Progenitor cell of endocrine pancreas (in vitro differentiated cells): ENCODE measurements around the gene SCN9A. TPM values are rescaled to one million over a fixed set of nuclear protein-coding genes. Genes with fewer than 3 reads are reported as not detected.
"Not testable (repeated sequence)": the region's sequence is repeated elsewhere in the genome, so short reads cannot be mapped to it uniquely, and the experiment has no call there.

Source experiments
- DNase-seq: peaks from one replicate; pipeline ENCODE4 v3.0.0; 2021; ENCODE audit warnings: low spot score; ENCODE audit not compliant: unreplicated experiment
- H3K27ac Mint-ChIP-seq: 2 replicates; pipeline ENCODE4 v1.8.0; 2021; ENCODE audit warnings: mild to moderate bottlenecking, moderate library complexity, mixed read lengths
- H3K27me3 Mint-ChIP-seq: 2 replicates; pipeline ENCODE4 v1.8.0; 2021; ENCODE audit warnings: mixed read lengths
- H3K36me3 Mint-ChIP-seq: 2 replicates; pipeline ENCODE4 v1.8.0; 2022; ENCODE audit warnings: mixed read lengths; ENCODE audit not compliant: insufficient read depth
- H3K4me1 Mint-ChIP-seq: 2 replicates; pipeline ENCODE4 v1.8.0; 2021; ENCODE audit warnings: low read depth, mixed read lengths
- H3K4me3 Mint-ChIP-seq: 2 replicates; pipeline ENCODE4 v1.8.0; 2021; ENCODE audit warnings: low read depth, mild to moderate bottlenecking, moderate library complexity, mixed read lengths
- H3K9me3 Mint-ChIP-seq: 2 replicates; pipeline ENCODE4 v1.8.0; 2021; ENCODE audit warnings: low read depth, mixed read lengths
- total RNA-seq: library from RNA; stranded (reverse); gene quantifications from 2 replicates; pipeline ENCODE4 v1.2.1, GENCODE V29; 2021
- TF ChIP-seq, protein P1 (sequence below): fragments of 200-600 bp; sonication (generic); IDR thresholded peaks from one replicate; pipeline ENCODE4 v1.5.0; 2021; ENCODE audit warnings: antibody characterized with exemption, mild to moderate bottlenecking; ENCODE audit not compliant: unreplicated experiment

SCN9A gene
- total RNA-seq, 1 donor from 2014 or later: 23.7 TPM

DNA sequence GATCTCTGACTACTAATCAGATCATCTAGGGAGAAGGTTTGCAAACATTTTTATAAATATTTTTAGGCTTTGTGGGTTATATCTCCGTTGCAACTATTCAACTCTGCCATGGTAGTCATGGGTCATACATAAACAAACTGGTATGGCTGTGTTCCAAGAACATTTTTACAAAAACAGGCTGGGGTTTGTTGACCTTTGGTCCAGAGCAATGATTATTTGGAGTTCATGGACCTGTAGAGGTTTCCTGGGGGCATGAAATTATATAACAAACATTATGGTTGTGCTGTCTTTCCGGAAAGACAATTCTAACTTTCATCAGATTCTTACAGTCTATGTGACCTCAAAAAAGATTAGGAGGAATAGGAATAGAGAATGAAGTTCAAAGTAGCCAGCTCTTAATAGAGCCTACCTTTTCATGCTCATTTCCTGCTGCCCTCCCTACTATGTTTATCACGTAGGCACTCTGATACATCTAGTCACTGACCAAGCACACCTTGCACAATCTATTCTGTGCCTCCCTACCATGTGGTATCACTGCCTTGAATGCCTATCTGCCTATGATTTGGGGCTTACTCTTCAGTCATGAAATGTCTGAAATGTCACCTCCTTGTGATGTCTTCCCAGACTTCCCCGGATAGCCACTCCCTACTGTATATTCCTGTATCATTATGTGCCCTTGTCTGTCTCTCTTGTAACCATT lies 145.6 kb downstream of the SCN9A start:
- H3K27me3 Mint-ChIP-seq: no peaks in the 10 kb centered on the region
- no peak overlapping the region for H3K4me3 Mint-ChIP-seq

GRCh38 chr2:166229678-166230023 lies 146.1 kb downstream of the SCN9A start:
- TF ChIP-seq, protein P1, sequence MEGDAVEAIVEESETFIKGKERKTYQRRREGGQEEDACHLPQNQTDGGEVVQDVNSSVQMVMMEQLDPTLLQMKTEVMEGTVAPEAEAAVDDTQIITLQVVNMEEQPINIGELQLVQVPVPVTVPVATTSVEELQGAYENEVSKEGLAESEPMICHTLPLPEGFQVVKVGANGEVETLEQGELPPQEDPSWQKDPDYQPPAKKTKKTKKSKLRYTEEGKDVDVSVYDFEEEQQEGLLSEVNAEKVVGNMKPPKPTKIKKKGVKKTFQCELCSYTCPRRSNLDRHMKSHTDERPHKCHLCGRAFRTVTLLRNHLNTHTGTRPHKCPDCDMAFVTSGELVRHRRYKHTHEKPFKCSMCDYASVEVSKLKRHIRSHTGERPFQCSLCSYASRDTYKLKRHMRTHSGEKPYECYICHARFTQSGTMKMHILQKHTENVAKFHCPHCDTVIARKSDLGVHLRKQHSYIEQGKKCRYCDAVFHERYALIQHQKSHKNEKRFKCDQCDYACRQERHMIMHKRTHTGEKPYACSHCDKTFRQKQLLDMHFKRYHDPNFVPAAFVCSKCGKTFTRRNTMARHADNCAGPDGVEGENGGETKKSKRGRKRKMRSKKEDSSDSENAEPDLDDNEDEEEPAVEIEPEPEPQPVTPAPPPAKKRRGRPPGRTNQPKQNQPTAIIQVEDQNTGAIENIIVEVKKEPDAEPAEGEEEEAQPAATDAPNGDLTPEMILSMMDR: no peak
- DNase-seq: no peak
- Mint-ChIP-seq H3K27me3 (no peaks in the 10 kb centered on the region), H3K36me3 (peaks cover 3% of the 10 kb centered on the region), H3K4me1 (peaks cover 29% of the 10 kb centered on the region), H3K9me3 (no peaks in the 10 kb centered on the region), H3K4me3 (no peak overlapping the region), H3K27ac (no peak overlapping the region)

More for the DNA sequence above, 145.6 kb downstream of the SCN9A start:
- no peaks in the 10 kb centered on the region for H3K9me3 Mint-ChIP-seq
- H3K4me1 Mint-ChIP-seq: peaks cover 29% of the 10 kb centered on the region
- H3K36me3 Mint-ChIP-seq: peaks cover 3% of the 10 kb centered on the region
- TF ChIP-seq, protein P1: no peak
- DNase-seq: no peak
- H3K27ac Mint-ChIP-seq: no peak overlapping the region

- DNase-seq: no peak
- no peak overlapping the region for H3K27ac Mint-ChIP-seq
- peaks cover 9% of the 10 kb centered on the region for H3K9me3 Mint-ChIP-seq
- peaks cover 2% of the 10 kb centered on the region for H3K4me1 Mint-ChIP-seq
- peaks cover 14% of the 10 kb centered on the region for H3K36me3 Mint-ChIP-seq
- TF ChIP-seq, protein P1: no peak
- H3K27me3 Mint-ChIP-seq: no peaks in the 10 kb centered on the region
- H3K4me3 Mint-ChIP-seq: no peak overlapping the region
These were observed 151.5 kb downstream of the SCN9A start for GRCh38 chr2:166224197-166224596.

GRCh38 chr2:166223298-166223697 lies 152.4 kb downstream of the SCN9A start:
- DNase-seq: no peak
- Mint-ChIP-seq H3K36me3 (peaks cover 15% of the 10 kb centered on the region), H3K4me3 (no peak overlapping the region), H3K27ac (no peak overlapping the region), H3K9me3 (peaks cover 9% of the 10 kb centered on the region), H3K4me1 (no peaks in the 10 kb centered on the region), H3K27me3 (no peaks in the 10 kb centered on the region)
- TF ChIP-seq, protein P1: no peak

DNA sequence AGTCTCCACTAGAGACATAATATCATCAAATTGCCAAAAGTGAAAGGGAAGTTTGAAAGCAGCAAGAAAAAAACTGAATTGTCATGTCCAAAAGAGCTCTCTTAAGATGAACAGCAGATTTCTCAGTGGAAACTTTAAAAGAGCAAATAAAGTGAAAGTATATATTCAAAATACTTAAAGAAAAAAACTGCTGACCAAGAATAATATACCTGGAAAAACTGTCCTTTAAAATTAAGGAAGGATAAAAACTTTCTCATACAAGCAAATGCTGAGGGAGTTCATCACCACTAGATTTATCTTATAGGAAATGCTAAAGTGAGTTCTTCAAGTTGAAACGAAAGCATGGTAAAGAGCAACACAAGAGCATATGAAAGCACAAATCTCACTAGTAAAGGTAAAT lies 164.7 kb downstream of the SCN9A start:
- H3K27ac Mint-ChIP-seq: no peak overlapping the region
- no peak overlapping the region for H3K4me3 Mint-ChIP-seq
- H3K27me3 Mint-ChIP-seq: no peaks in the 10 kb centered on the region
- TF ChIP-seq, protein P1: no peak
- H3K36me3 Mint-ChIP-seq: peaks cover 19% of the 10 kb centered on the region
- no peaks in the 10 kb centered on the region for H3K4me1 Mint-ChIP-seq
- peaks cover 25% of the 10 kb centered on the region for H3K9me3 Mint-ChIP-seq
- no peak for DNase-seq

DNA sequence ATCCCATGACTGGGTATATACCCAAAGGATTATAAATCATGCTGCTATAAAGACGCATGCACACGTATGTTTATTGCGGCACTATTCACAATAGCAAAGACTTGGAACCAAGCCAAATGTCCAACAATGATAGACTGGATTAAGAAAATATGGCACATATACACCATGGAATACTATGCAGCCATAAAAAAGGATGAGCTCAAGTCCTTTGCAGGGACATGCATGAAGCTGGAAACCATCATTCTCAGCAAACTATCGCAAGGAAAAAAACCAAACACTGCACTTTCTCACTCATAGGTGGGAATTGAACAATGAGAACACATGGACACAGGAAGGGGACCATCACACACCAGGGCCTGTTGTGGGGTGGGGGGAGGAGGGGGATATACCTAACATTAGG lies 165.8 kb downstream of the SCN9A start:
- H3K27me3 Mint-ChIP-seq, H3K4me1 Mint-ChIP-seq, H3K4me3 Mint-ChIP-seq, H3K27ac Mint-ChIP-seq, DNase-seq: not testable (repeated sequence)
- Mint-ChIP-seq H3K36me3 (peaks cover 18% of the 10 kb centered on the region), H3K9me3 (peaks cover 22% of the 10 kb centered on the region)

GRCh38 chr2:166209367-166209766 lies 166.4 kb downstream of the SCN9A start:
- H3K27ac Mint-ChIP-seq, H3K27me3 Mint-ChIP-seq, H3K4me3 Mint-ChIP-seq, H3K4me1 Mint-ChIP-seq, DNase-seq: not testable (repeated sequence)
- Mint-ChIP-seq H3K36me3 (peaks cover 21% of the 10 kb centered on the region), H3K9me3 (peaks cover 21% of the 10 kb centered on the region)

GRCh38 chr2:166206153-166206552 lies 169.6 kb downstream of the SCN9A start:
- Mint-ChIP-seq H3K36me3 (peaks cover 35% of the 10 kb centered on the region), H3K9me3 (peaks cover 24% of the 10 kb centered on the region)
- not testable (repeated sequence) for H3K27ac Mint-ChIP-seq, H3K27me3 Mint-ChIP-seq, DNase-seq, H3K4me3 Mint-ChIP-seq, H3K4me1 Mint-ChIP-seq
